HG03378 (cell line): ENCODE results near the gene TRAPPC3L.

Source experiments
- ATAC-seq: cut with Tn5 transposase; IDR thresholded peaks from one replicate; pipeline ENCODE4 v1.9.1; 2021; ENCODE audit warnings: mild to moderate bottlenecking, moderate library complexity; ENCODE audit not compliant: unreplicated experiment

Gene TRAPPC3L

GRCh38 chr6:116560130-116560529 is 14.6 kb upstream of the TRAPPC3L start:
- ATAC-seq, result no peak

GRCh38 chr6:116557893-116558292 is 12.4 kb upstream of the TRAPPC3L start:
- ATAC-seq, result no peak

GRCh38 chr6:116556814-116557415 is 11.4 kb upstream of the TRAPPC3L start:
- no peak for ATAC-seq

GRCh38 chr6:116556065-116556464 is 10.6 kb upstream of the TRAPPC3L start:
- no peak for ATAC-seq

- no peak for ATAC-seq
Observed at GRCh38 chr6:116553451-116553850, 8.0 kb upstream of the TRAPPC3L start, which contains the start of gene CALHM4. CALHM4 (plus strand) TSS chr6:116553751; CDS start chr6:116553794, 43 bp downstream.

GRCh38 chr6:116550796-116551195 is 5.3 kb upstream of the TRAPPC3L start:
- no peak for ATAC-seq

- no peak for ATAC-seq
Observed at GRCh38 chr6:116547358-116547757, 1.9 kb upstream of the TRAPPC3L start.

GRCh38 chr6:116543149-116543548 is 2.3 kb downstream of the TRAPPC3L start:
- ATAC-seq, result no peak

GRCh38 chr6:116542426-116542825 is 3.1 kb downstream of the TRAPPC3L start:
- no peak for ATAC-seq

GRCh38 chr6:116536216-116536621 is 9.3 kb downstream of the TRAPPC3L start:
- ATAC-seq, result peak; percentile 70

- ATAC-seq, result no peak
Observed at GRCh38 chr6:116535109-116535508, 10.4 kb downstream of the TRAPPC3L start.

GRCh38 chr6:116533233-116533957 is 12.1 kb downstream of the TRAPPC3L start:
- no peak for ATAC-seq

GRCh38 chr6:116531675-116532570 is 13.6 kb downstream of the TRAPPC3L start:
- ATAC-seq, result peak; percentile 83

- no peak for ATAC-seq
Observed at GRCh38 chr6:116530436-116530835, 15.0 kb downstream of the TRAPPC3L start.

GRCh38 chr6:116529466-116530290 is 15.8 kb downstream of the TRAPPC3L start:
- ATAC-seq, result no peak

- no peak for ATAC-seq
Observed at GRCh38 chr6:116528780-116529179, 16.7 kb downstream of the TRAPPC3L start.

GRCh38 chr6:116528133-116528532 is 17.4 kb downstream of the TRAPPC3L start:
- no peak for ATAC-seq

- ATAC-seq, result no peak
Observed at GRCh38 chr6:116524236-116524635, 21.2 kb downstream of the TRAPPC3L start.

GRCh38 chr6:116522896-116523295 is 22.6 kb downstream of the TRAPPC3L start:
- no peak for ATAC-seq

GRCh38 chr6:116518621-116519368 is 26.7 kb downstream of the TRAPPC3L start:
- no peak for ATAC-seq
